HG03354 (cell line): ENCODE measurements around the gene COX7A1.
"Not testable (repeated sequence)": the region's sequence is repeated elsewhere in the genome, so short reads cannot be mapped to it uniquely, and the experiment has no call there.

ENCODE experiments used
- ATAC-seq: cut with Tn5 transposase; IDR thresholded peaks from one replicate; pipeline ENCODE4 v1.9.1; 2021; ENCODE audit warnings: mild to moderate bottlenecking; ENCODE audit not compliant: unreplicated experiment, poor library complexity, severe bottlenecking

COX7A1 gene

DNA sequence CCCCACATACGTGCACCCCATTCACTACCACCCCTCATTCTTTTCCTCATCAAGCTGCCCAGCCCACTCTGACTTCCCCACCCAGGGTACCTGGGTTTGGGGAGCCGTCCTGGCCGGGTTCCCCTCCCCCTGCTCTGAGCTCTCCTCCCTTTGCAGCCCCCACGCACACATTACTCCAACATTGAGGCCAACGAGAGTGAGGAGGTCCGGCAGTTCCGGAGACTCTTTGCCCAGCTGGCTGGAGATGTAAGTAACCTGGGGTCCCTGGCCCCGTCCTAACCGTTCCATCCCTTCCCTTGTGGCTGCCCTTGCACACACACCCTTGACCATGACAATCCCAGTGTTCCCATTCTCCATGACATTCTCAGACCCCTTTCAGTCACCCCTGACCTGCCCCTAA lies 9.8 kb downstream of the COX7A1 start:
- no peak for ATAC-seq

DNA sequence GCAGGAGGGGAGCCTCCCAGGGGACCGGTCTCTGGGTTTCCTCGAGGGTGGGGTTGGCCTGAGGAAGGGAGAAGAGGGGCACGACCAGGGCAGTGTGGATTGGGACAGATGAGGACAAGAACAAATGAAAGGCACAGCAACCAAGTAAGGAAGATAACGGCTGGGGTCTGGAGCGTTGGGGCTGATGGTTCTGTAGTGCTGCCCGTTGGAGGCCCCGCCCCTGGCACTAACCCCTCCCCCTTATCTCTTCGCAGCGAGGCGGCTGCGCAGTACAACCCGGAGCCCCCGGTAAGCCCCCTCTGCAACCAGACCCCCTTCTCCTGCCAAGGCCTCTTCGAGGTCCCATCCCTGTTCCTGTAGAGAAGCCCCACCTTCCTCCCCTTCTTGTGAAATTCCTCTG lies 10.2 kb downstream of the COX7A1 start:
- ATAC-seq = no peak

DNA sequence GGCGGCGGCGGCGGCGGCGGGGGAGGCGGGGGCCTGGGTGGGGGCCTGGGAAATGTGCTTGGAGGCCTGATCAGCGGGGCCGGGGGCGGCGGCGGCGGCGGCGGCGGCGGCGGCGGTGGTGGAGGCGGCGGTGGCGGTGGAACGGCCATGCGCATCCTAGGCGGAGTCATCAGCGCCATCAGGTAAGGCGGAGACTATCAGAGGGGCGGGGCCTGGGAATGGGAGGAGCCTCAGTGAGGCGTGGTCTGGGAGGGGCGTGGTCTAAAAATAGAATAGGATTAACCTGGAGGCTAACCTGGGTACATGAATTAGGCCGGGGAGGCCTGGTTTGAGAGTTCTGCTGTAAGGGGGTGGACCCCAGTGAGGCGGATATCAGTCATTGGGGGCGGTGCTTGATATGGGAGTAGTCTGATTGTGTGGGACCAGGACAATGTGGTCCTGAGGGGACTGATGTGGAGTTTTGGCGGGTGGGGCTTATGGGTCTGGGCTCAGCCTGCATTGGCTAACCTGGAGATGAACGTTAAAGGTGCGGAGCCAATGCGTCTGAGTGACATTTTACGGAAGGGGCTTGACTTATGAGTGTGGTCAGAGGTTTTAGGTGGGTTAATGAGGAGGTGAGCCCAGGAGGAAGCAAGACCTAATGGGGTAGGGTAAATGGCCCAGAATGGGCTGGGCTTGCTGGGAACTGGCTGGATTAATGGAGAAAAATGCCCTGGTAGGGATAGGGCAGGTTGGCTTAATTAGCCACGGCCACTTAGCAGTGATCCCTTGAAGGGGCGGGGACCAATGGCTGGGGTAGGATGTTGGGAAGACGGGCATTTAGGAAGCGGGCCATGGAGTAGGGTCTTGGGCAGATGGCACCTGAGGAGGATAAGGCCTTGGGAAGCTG lies 11.0 kb downstream of the COX7A1 start:
- peak; percentile 56 for ATAC-seq

DNA sequence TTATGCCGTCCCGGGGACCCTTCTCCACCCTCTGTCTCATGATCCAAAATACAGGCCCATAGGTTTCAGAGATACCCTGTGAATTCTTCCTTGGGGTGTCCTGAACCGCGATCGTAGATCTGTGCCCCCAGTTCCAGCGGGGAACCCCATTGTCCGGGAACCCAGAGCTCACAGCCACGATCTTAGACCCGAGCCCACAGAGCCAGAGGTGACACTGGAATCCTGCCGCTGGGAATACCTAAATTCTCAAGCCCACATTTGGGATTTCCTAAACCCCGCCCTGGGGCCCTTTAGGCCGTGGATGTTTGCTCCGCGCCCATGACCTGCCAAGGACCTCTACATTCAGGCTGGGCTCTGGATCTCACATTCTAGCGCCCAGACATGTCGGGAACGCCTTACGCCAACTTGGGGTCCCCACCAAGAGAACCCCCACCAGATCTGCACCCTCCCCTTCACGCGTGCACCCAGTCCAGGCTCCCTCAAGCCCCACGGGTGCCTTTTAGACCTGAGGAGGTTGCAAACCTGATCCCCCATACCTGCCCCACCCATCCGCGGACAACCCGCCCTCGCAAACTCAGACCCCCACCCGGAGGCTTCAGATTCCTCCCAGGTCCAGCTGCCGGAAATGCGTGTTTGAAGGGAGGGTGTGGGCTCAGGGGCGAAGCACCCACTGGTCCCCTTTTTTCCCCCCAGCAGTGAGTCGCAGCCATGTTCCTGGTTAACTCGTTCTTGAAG lies 11.8 kb downstream of the COX7A1 start:
- ATAC-seq = peak; percentile 27

DNA sequence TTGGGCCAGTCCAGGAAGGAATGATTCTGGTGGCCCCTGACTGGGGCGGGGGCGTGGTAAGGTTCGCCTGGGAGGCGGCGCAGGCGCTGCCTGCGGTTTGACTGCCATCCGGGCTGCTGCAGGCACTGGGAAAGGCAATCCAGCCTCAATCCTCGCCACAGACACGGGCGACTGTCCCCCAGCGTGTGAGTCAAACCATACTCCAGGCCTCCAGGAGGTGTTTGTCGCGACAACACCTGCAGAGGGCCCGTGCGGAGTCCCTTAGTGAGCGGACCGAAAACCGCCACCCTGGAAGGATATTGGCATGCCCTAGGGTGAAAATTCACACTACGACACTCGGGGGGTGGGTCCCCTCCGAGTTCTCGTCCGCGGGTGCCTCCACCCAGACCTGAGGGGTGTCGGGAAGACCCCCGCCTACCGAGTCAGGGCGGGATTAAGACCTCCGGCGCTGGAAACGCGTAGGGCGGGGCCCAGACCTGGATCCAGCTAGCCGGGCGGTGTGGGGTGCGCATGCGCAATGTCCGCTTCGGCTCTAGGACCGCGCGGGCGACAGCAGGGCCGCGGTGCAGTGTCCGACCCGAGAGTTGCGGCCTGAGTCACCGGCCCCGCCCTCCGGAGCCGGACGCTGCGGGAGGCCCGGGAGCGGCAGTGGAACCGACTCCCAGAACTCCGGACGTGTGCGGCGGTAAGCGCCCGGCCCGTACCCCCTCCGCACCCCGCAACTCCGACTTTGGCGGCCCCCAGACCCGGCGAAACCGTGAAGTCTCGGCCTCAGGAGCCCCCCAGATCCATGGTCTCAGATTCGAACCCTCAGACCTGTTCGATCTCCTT lies 12.6 kb downstream of the COX7A1 start, which contains the start of gene CAPNS1:
Gene CAPNS1, plus strand, starts transcription at position 594 of the 831 bp plus-strand sequence. CDS start 946 bp downstream, outside the sequence.
- ATAC-seq = peak; percentile 85

DNA sequence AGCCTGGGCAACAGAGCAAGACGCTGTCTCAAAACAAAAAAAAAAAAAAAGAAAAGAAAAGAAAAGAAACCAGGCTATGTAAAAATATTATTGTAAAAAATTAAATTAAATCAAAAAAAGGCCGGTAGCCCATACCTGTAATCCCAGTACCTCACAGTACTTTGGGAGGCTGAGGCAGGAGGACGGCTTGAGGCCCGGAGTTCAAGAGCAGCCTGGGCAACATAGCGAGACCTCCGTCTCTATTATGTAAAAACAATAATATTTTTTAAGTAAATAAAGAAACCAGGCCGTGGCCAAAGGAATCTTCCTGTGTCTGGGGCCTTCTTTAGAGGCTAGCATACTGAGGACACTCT lies 13.2 kb downstream of the COX7A1 start:
- no peak for ATAC-seq

DNA sequence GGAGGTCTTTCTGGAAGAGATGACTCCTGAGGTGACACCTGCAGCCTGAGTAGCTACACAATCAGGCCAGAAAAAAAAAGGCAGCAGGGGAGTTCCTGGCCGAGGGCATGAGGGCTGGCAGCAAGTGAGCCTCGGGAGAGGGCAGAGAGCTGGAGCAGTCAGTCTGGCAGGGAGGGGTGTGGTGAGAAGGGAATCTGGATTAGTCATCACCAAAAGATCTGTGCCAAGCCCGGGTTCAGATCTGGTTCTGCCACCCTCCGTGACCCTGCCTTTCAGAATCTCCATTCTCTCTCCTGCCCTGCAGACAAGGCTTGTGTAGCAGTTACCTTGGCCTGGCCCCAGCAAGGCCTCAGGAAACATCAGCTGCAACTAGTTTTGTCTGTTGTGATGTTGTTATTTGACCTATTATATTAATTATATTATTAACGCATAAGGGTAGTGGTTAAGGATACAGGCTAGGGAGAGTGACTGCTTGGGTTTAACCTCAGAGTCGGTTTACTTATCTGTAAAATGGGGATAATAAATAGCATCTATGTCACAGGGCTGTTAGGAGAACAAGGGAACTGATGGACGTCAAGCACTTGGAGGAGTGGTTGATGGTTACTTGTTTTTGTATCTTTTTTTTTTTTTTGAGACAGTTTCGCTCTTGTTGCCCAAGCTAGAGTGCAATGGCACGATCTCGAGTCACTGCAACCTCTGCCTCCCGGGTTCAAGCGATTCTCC lies 15.1 kb downstream of the COX7A1 start:
- no peak for ATAC-seq

DNA sequence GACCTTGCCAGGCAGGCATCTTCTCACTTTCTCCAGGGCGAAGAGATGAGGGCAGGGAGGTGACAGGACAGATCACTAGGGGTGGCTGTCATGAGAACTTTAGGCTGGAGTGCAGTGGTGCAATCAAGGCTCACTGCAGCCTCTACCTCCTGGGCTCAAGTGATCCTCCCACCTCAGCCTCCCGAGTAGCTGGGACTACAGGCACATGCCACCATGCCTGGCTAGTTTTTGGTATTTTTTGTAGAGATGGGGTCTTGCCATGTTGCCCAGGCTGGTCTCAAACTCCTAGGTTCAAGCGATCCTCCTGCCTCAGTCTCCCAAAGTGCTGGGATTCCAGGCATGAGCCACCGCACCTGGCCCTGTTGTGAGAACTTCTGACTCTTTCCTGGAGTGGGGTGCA lies 17.4 kb downstream of the COX7A1 start:
- ATAC-seq = not testable (repeated sequence)

DNA sequence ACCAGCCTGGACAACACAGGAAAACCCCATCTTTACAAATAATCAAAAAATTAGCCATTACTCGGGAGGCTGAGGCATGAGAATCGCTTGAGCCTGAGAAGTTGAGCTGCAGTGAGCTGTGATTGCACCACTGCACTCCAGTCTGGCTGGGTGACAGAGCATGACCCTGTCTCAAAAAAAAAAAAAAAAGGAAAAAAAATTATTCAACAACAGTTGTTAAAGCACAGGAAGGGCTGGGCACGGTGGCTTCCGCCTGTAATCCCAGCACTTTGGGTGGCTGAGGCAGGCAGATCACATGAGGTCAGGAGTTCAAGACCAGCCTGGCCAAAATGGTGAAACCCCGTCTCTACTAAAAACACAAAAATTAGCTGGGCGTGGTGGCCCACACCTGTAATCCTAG lies 21.0 kb downstream of the COX7A1 start:
- not testable (repeated sequence) for ATAC-seq

DNA sequence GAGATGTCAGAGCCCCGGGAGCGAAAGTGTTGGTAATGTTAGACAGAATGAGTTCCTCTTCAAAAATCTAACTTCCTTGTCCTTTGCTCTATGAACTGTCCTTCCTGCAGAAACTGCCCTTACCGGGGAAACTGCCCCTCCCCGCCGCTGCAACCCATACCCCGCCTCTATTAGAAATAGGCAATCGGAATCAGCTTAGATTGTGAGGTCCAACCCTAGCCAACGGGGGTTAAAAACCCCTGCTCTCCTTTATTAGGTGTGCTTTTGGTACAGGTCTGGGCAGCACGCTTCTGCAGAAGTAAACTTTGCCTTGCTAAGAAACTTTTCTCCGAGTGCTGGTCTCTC lies 23.9 kb downstream of the COX7A1 start:
- ATAC-seq = peak; percentile 5

DNA sequence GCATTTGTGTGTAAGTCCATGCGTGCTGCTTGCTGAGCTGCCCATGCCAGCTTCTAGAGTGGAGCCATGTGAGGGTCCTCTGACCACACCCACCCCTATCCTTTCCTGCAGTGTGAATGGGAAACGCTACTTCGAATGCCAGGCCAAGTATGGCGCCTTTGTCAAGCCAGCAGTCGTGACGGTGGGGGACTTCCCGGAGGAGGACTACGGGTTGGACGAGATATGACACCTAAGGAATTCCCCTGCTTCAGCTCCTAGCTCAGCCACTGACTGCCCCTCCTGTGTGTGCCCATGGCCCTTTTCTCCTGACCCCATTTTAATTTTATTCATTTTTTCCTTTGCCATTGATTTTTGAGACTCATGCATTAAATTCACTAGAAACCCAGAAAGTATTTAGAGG lies 26.7 kb downstream of the COX7A1 start:
- no peak for ATAC-seq

DNA sequence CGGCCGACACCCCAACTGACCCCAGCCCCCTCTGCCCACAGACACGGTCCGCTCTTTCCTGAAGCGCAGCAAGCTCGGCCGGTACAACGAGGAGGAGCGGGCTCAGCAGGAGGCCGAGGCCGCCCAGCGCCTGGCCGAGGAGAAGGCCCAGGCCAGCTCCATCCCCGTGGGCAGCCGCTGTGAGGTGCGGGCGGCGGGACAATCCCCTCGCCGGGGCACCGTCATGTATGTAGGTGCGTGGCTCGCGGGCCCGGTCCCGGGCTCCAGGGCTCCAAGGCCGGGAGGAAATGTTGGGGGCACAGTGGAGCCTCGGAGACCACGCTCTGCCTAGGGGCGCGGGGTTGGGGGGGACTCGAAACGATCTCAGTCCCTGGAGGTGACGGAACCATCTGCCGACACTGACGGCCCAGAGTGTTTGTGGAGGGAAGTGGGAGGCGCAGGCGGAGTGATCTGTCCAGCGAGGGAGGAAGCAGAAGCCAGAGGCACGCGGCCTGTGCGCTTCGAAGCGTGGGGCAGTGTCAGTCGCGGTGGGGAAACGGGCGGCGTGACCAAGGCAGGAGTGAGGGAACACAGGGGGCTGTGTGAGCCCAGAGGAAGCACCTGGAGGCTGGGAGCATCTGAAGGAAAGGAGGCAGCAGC lies 30.6 kb downstream of the COX7A1 start:
- ATAC-seq = no peak

DNA sequence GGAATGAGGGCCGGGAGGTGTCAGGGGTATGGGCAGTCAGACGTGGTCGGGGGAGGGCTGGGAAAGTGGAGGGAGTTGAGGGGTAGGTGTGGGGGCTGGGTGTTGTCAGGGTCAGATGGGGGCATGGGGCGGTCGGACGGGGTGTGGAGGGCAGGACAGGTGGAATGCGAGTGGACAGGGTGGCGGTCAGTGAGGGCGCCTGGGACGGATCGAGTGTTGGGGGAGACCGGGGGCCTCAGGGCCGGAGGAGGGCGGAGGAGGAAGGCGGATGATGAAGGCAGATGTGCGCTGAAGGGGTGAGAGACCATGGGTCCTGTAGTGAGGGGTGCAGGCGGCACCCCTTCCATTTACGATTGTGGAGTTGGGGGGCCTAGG lies 31.3 kb downstream of the COX7A1 start:
- ATAC-seq = no peak

DNA sequence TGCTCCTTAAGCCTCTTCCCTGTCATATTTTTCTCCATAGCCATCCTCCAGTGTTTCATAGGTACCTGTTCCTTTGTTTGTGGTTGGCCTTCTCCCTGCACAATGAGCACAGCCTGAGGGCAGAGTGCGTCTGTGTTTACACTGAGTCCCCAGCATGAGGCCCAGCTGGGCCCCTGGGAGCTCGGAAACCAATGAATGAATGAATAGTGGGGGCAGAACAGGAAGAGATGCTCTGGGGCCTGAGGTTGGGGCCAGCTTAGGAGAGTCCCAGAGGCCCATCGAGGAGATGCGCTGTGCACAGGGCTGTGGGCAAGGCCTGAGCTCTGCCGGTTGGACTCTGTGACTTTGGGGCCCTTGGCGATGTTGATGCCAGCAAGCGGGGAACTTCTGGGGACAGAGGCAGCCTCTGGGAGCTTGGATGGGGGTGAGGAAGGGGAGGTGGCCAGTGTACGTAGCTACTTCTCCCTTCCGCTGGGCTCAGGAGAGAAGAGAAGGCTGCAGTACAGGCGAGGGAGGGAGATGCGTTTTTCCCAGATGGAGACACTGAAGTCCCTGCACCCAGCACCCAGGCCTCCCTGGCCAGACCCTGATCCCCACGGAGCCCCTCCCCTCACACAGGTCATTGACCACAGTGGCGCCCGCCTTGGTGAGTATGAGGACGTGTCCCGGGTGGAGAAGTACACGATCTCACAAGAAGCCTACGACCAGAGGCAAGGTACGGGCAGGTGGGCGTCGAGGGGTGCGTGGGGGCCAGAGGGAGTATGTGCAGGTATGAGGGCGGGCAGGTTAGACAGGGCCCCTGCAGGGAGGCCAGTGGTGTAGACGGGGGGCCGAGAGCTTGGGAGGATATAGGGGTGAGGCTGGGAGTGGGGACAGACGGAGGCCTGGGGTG lies 31.9 kb downstream of the COX7A1 start:
- ATAC-seq = no peak

DNA sequence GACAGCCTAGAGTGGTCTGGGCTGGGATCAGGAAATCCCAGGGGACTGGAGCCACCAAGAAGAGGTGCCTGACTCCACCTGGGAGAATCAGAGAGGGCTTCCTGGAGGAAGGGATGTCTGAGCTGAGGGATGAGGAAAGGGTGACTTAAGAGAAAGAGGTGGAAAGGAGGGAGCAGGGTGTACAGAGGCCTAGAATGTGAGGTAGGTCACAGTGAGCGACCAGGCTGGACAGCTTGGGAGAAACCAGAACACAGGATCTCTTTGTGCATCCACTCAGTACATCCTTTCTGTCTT lies 36.0 kb downstream of the COX7A1 start:
- ATAC-seq = no peak

DNA sequence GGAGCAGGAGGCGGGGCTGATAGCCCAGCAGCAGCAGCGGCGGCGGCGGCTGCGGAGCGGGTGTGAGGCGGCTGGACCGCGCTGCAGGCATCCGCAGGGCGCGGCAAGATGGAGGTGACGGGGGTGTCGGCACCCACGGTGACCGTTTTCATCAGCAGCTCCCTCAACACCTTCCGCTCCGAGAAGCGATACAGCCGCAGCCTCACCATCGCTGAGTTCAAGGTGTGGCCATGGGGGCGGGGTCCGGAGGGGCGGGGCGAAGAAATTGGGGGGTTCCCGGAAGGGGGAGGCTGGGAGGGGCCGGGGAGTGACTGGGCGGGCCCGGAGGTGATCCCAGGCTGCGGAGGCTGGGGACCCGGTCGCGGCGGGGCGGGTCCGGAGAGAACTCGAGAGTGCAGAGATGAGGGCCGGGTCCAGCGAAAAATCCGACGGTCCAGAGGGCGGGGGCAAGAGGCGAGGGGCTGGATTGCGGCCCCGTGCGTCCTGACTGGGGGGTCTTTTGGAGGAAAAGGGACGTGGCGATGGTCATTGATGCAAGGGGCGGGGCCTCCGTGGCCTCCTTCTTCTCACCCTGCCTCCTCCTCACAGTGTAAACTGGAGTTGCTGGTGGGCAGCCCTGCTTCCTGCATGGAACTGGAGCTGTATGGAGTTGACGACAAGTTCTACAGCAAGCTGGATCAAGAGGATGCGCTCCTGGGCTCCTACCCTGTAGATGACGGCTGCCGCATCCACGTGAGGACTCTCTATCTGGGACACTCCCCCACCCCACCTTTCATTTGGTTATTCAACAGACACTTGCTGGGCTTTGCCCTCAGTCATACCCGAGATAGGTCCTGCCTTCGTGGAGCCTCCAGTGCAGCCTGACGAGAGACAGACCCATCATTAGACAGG lies 36.5 kb downstream of the COX7A1 start, which contains the start of gene TBCB:
Gene TBCB, plus strand, starts transcription at position 16 of the 891 bp plus-strand sequence. Its CDS starts 93 bp downstream, at position 109.
- ATAC-seq = peak; percentile 31

DNA sequence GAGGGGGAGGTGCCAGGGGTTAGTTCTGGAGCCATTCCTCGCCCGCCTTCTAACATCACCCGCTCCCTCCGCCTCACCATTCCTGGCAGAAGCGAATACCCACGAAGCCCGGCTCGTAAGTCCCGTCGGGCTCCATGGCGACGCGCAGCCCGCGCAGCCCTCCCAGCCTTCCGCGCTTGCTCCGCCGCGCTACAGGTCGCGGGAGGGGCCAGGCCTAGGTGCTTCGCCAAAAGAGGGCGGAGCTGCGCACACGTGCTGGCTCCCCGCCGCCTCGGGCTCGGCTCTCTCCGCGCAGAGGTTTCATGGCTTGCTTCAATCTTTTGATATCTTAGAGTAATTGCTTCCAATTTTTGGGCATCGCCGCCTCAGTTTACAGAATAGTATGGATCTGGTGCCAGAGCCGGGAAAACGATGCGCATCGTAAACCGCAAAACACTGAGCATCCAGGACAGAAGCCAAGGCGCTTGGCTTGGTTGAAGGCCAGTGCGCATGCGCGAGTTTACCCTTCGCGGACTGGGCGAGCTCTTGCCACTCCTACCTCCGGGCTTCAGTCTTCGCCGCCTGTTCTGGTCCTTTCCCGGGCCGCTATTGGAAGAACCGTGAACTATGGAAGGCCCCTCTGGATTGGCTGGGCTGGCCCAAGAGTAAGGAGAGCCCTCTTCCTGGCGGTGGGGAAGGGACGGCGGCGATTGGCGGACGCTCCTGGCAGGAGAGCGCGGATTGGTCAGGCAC lies 37.4 kb downstream of the COX7A1 start, which contains the start of gene POLR2I:
Gene POLR2I, minus strand, starts transcription at position 155 of the 732 bp plus-strand sequence. Its CDS starts 19 bp downstream, at position 136.
- peak; percentile 82 for ATAC-seq
